Stimulated activated CD4-positive, alpha-beta T cell treated with anti-CD3 and anti-CD28 coated beads, Interleukin-1b, Interleukin-23, amount 100 ng/mL, for 1 hour (primary cell): ENCODE data around the gene PDE9A.
"Not testable (repeated sequence)": the region's sequence is repeated elsewhere in the genome, so short reads cannot be mapped to it uniquely, and the experiment has no call there.

Experiments
- DNase-seq, 2 donors: peaks; one replicate each; pipeline ENCODE4 v3.0.0-alpha.2; 2020; ENCODE audit warnings: low read depth in 2 of 2

PDE9A gene

DNA sequence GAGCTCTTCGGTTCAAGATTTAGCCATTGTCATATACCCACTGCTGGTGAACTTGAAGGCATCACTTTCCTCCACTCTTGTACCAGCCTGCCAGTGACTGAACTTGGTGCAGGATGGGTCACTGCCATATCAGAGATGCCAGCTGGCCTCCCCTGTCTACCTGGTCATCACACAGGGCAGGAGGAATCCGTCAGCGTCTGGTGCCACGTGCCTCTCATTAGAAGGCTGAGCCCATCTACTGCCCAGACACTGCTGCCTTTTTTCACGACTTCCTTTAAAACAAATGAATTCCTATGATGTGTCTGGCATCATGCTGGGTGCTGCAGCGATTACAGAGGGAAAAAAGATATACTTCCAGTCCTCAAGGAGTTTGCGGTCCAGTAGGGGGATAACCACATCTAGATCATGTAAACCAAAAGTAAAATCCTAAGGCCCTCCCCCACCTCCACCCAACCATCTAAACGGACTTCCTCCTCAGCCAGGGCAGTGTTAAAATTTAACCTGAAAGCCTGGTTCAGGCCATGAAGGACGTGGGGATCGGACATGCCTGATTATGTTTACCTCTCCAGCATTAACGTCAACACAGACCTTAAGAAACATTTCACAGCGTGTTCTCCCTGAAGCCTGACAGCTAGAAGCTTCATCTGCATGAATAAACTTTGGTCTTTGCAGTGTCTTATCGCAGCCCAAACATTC, 29.2 kb upstream of the PDE9A start:
- no peak for DNase-seq

DNA sequence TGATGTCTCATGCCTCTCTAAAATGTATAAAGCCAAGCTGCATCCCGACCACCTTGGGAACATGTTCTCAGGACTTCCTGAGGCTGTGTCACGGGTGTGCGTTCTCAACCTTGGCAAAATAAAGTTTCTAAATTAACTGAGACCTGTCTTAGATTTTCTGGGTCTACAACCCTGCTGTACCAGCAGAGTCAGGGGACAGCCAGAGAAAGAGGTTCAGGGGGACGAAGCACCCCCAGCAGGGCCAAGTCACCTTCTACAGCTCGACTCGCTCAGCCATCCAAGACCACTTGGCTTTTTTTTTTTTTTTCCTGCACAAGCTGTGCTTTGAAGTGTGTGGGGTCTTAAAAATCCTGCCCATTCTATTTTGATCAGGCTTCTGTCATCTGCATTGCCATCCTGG, 28.5 kb upstream of the PDE9A start:
- no peak for DNase-seq

DNA sequence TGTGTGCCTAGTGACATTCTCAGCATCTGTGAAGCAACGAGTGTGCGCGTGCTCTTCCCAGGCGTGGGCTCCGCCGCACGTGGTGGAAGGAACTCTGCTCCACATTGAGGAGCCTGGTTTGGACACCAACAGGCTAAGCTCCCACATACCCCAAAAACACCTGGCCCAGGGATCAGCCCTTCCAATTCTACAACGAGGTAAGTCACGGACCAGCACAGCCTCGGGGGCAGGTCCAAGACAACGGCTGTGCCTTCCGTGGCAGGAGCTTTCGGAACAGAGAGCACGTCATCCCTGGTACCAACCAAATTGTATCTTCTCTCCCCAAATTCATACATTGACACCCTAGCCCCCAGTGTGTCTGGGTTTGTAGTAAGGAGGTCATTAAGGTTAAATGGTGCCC, 27.2 kb upstream of the PDE9A start:
- DNase-seq = no peak

DNA sequence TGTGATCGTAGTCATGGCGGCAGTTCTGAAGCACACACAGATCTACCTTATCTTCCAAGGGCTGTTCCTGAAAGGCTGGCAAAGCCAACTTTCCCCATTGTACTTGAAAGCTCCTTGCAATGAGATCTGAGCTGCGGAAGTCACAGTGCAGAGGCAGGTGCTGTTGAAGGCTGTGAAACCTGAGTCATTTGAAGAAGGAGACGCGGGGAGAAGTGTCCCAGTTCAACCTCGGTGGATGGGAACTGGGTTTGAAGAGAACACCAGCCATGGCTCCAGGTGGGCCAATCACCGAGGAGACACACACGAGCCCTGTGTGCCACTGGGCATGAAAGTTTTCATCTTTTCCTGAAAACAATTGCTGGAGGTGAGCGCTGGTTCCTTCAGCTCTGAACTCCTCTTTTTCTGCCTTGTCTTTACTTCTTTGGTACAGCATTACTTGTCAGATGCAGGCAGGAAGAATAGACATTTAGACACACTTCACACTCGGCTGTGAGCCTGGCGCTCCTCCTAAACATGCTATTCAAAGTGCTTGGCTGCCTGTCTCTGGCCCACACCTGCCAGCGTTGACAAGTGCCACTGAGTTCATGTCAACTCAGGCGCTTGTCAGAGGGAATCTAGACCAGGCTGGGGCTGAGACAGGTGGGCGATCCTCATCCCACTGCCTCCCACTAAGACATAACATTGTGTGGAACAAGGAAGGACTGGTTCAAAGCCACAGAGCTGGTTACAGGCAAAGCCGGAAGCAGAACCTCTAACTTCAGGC, 25.7 kb upstream of the PDE9A start:
- DNase-seq = no peak

DNA sequence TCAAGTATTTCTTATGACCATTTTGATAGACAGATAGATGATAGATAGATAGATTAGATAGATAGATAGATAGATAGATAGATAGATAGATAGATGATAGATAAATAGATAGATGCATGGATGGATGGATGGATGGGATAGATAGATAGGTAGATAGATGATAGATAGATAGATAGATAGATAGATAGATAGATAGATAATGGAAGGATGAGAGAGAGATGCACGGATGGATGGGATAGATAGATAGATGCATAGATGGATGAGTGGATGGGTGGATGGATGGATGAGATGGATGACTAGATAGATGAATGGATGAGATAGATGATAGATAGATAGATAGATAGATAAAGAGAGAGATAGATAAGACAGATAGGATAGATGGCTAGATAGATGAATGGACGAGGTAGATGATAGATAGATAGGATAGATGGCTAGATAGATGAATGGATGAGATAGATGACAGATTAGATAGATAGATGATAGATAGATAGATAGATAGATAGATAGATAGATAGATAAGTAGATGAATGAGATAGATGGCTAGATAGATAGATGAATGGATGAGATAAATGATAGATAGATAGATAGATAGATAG, 24.9 kb upstream of the PDE9A start:
- DNase-seq = not testable (repeated sequence)

DNA sequence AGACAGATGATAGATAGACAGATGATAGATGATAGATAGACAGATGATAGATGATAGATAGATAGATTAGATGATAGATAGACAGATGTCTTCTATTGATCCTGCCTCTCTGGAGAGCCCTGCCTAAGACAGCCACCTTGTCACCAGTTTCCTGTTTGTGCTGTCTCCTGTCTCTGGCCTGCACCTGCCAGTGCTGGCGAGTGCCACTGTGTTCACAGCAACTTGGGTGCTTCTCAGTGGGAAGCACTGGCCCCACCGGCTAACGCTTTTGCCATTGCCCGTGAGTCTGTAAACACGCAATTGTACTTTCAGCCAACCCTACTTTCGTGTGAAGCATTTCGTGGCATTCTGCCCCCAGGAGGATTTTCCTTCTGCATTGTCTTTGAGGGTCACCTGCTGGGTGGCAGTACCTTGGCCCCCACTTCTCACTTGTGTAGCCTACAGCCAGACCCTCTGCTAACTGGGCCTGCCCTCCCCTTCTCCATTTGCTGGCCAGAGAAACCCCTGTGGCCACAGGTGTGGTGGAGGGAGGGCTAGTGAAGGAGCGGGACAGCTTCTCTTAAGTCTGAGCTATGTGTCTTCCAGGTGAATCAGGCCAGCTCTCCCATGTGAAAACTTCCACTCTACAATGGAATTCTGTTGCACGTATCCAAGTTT, 23.4 kb upstream of the PDE9A start:
- no peak for DNase-seq

DNA sequence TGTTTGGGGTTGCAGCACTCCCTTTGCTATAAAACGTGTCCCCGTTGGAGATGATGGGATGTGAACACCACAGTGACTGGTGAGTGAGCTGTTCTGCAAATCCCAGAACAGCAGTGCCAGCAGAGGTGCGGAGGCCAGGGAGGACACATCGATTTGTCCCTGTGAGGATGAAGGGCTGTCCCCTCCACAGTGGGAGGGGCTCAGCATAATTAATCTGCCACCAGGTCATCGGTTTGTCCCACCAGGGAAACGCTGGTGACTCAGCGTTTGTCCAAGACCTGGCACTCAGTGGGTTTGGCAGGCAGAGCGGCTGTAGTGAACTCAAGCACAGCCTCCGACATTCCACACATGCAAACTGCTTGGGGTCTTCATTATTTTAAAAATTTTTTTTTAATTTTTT, 22.8 kb upstream of the PDE9A start:
- no peak for DNase-seq

DNA sequence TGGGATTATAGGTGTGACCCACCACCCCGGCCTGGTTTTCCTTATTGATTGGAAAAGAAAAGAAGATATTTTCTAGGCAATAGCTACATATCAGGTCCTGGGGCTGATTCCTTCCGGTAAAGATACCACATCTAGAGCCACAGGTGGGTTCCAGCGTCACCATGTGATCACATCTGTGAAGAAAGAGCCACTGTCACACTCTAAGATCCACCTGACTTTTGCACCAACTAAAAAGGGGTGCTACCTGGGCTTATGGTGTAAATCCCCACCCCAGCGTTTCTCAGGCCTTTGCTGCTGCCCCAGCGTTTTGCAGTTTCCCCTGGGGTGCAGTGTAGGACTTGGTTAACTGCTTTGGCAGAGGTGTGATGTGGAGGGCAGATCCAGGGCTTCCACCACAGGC, 22.3 kb upstream of the PDE9A start:
- DNase-seq = no peak

DNA sequence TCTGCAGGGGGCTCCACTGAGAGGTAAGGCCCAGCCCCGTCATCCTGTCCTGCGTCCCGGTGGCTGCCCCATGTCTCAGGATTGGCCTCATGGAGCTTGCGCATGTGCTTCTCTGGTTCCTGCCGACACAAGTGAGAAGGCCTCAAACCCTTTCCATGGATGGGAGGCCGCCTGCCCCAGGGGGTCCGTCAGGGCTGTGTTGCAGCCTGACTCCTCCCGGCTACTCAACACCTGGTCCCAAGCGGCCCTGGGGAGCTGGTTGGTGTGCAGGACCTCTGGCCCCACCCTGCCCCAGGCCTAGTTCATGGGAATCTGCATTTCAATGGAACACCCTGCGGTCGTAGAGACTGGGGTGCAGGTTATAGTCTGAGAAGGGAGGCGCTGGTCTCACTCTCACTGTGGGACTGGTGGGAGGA, 21.1 kb upstream of the PDE9A start:
- DNase-seq = no peak

DNA sequence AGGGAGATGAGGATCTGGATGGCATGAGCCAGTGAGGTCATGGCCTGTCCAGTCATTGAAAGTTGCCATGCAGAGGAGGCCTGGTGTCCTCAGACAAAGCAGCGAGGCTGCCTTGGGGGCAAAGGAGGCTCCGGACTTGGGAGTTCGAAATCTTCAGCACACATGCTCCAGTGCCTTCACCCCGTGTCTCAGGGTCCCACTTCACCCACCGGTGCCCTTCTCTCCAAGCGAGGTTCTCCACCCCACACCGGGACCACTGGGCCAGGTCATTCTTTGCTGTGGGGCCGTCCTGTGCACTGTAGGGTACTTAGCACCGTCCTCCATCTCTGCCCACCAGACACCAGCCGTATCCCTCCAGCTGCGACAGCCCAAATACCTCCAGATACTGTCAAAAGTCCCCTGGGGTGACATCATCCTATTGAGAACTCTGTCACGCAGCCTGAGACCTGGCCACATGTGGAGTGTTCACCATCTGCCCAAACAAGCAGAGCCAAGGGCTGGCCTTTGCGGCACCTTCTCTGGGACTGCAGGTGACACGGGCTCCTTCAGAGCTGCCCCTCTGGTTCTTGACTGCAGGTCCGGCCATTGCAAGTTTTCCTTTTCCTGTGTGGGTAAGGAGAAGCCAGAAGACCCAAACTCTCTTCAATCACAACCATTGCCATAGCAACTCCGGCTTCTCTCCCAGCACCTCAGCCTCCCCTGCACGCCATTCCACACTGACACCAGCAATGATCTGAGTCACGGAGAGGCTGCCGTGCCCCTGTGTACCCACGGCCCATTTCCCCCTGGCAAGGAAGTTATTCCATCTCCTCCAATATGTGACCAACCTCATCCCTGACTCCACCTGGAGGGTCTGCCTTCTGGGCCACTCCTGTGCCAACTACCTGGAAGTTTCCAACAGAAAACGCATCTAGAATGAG, 20.4 kb upstream of the PDE9A start:
- DNase-seq = no peak

DNA sequence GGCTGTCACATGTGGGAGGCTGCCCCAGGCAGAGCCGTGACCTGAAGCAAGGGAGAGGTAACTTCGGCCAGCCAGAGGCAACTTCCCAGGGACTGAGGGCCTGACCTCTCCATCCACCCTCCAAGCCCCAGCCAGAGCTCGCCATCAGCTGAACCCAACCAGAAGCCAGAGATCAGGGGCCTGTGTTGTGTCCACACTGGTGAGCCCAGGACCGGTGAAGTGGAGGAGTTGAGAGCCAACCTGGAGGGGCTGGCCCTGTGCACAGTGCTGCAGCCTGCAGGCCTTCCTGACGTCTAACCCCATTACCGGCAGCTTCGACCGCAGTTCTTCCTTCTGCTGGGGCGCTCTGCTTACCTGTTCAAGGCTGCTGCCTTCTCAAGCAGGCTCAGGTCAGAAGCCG, 19.6 kb upstream of the PDE9A start:
- no peak for DNase-seq

DNA sequence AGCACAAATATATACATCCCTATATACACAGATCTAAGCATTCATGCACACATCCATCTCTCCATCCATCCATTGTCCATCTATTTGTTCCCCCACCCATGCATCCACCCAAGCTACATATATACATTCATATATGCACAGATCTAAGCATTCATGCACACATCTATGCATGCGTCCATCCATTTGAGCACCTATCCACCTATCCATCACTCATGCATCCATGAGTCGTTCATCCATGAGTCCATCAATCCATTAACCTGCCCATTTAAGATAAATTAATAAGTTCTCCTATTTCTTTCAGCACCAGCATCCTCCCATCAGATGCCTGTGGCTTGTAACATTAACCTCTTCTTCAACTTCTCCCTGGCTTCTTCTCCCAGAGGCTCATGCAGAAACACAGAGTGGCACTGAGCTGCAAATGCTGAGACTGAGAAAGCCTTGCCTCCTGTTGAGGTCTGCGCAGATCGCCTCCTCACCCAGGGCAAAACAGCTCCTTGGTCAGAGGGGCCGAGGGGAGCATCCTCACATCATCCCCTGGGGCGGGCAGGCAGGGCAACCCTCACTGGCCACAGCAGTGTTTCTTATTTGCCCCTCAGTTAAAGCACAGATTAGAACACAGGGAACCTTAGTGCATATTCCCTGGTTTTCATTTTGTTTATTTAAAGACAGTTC, 17.4 kb upstream of the PDE9A start:
- DNase-seq = no peak

DNA sequence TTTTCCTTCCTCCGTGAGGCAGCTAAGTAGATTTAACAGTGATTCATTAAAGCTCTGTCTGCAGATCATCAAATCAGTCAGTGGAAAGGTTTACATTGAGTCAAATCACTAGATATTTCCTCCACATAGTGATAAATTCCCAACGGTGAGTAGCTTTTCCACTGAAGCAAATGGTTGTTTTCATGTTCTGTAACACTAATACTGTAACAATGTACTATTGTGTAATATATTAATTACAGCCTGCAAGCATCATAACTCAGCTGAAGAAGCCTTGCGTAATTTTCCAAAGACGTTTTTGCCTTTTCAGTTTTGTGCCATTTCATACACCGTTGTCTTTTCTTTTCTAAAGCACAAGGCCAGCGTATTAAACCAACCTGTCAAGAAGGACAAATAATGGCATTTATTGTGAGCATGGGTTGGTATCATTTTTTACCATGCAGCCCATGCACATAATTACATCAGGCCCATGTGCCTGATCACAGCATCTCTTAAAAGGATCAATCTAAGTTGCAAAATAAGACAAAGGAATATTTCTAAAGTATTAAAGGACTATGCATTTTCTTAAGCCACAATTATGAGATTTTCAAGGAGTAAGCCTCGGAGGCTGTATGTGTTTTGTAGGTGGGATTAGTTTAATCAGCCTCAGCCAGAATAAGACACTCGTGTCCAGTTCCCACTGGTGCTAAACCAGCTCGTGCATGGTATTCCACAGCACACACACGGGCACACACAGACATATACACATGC, 16.7 kb upstream of the PDE9A start:
- no peak for DNase-seq

DNA sequence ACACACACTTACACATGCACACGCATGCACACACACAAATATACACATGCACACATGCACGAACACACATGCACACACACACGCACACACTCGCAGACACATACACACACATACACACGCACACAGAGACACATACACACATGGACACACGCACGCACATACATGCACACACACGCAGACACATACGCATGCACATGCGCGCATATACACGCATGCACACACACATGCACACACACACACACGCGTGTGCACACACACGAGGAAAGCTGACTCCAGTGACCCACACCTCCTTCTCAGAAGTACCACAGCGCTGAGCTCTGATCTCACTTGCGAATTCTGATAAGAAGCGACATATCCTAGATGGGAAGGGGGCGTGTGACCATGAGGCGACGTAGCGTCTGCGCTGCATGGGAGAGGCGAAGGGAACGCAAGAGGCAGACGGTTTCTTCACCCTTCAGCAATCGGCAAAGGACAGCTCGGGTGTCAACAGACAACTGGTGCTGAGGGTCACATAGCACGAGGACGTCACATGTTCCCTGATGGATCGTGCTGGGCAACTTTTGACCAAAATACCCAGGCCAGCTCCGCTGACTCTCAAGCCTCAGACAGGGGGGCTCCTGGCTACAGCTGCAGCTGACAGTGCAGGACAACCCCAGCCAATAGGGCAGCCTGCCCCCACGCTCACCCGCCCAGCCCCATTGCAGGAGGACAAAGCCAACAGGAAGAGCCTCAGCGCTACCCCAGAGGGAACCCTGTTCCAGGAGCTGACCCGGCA, 16.0 kb upstream of the PDE9A start:
- DNase-seq = no peak

DNA sequence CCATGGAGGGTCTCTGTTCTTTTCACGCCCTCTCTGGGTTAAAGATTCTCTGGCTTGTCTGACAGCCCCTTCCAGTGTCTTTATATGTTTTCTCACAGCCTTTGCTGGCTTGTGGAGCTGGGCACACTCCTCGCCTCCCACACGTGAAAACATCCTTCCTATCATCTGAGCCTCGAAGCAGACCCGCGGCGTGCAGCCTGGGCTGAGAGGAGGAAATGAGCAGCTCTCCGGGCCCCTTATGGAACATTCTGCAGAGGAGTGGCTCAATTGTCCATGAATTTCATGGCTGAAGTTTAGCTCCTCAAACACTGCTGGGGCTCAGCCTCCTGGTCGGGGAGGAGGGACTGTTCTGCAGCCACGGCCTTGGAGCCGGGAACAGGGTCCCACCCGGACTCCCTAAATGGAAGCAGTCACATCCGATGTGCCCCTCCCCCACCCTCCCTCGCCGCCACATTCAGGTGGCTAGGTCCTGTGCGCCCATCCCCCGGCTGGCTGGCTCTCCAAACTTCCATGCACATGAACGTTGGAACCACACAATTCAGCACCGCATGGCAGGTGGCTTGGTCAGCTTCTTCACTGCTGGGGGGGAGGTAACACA, 15.1 kb upstream of the PDE9A start:
- DNase-seq = no peak

DNA sequence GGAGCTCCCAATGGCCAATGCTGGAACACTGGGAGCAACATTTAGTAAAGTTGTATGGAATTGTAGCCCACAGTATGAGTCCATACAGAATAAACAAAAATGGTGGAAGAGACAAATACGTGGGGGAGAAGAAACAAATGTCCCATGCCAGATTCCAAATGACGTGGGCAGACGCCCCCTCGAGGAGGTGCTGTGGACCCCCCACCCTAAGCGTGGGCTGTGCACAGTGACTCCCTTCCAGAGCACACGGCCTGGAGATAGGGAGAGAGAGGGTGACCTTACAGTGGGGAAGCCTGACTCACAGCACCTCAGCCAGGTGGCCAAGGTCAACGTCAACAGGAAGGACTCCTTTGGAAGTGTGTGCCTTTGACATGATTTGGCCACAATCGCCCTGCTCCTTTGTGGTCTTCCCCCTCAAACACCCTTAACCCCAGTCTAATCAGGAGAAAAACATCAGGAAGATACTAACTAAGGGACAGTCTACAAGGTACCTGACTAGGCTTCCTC, 13.7 kb upstream of the PDE9A start:
- DNase-seq = no peak

DNA sequence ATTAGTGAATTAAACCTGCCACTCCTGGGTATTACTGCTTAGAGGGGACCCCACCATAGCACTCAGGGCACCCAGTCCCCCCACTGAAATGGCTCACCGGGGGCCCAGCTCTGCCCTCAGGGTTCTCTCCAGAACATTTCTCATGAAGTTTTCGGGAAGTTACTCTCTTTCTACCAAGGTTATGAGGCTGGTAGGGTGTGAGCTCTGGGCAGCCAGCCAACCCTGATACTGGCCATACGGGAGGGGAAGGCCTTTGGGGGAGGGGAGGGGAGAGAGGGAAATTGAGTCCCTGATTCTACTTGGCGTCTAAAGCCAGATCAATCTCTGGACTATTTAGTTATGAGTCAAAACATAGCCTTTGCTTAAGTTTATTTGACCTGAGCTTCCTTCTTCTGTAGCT, 12.9 kb upstream of the PDE9A start:
- no peak for DNase-seq

DNA sequence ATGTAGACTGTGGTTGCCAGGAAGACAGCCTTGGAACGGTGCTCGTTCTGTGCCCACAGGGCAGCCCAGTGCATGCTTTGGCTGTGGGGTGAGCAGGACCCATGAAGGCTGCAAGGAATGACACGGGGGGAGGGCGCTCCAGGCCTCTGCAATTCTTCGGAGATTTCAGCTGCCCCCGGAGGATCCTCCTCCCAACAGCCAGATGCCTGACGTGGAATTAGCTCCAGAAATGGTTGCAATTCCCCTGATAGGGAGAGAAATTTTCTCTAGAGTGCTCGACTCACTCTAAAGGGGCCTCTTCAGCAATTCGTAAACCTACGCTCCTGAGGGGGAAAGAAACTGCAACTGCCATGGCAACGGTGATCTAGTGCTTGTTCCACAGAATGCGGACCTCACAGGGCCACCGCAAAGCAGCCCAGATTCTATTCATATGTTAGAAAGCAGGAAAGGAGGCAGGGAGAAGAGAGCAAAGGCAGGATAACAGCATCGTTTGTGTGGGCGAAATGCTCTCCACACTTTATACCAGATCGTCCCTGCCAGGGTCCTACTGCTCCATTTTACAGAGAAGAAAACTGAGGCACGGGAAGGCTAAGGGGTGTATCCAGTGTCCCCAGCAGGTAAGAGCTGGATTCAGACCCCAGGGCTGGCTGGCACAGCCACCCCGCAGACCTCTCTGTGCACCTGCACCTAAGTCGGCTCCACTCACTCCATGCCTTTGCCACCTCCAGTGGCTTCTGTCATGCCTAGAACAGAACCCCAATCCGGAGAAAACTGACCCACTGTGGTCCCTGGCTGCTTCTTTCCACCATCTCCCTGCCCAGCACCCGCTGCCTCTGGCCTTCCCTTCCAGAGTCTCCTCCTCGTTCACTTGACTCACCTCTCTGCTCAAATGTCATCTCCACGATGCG, 11.9 kb upstream of the PDE9A start:
- DNase-seq = no peak
